ENCODE results near the gene KIF23.

GRCh38 chr15:69434238-69434637, 20.1 kb downstream of the KIF23 start:
- no peak for TF ChIP-seq CTCF (conservative IDR thresholded peaks at IDR 0.05; ENCODE audit: low read depth, low read length)
- no peak for TF ChIP-seq EZH2 (IDR thresholded peaks at IDR 0.05; ENCODE audit: low read length, unreplicated experiment)
